CD4-positive, alpha-beta T cell treated with Interleukin-2 at 100 ng/mL for 4 hours (primary cell): ENCODE measurements around the gene ZNF197.
A peak's percentile ranks its signal among the peaks of the same experiment; 100 is the strongest.
"Not testable (repeated sequence)": the region's sequence is repeated elsewhere in the genome, so short reads cannot be mapped to it uniquely, and the experiment has no call there.

ENCODE experiments used
- DNase-seq: peaks from one replicate; pipeline ENCODE4 v3.0.0-alpha.2; 2020; ENCODE audit warnings: low spot score

ZNF197 gene

DNA sequence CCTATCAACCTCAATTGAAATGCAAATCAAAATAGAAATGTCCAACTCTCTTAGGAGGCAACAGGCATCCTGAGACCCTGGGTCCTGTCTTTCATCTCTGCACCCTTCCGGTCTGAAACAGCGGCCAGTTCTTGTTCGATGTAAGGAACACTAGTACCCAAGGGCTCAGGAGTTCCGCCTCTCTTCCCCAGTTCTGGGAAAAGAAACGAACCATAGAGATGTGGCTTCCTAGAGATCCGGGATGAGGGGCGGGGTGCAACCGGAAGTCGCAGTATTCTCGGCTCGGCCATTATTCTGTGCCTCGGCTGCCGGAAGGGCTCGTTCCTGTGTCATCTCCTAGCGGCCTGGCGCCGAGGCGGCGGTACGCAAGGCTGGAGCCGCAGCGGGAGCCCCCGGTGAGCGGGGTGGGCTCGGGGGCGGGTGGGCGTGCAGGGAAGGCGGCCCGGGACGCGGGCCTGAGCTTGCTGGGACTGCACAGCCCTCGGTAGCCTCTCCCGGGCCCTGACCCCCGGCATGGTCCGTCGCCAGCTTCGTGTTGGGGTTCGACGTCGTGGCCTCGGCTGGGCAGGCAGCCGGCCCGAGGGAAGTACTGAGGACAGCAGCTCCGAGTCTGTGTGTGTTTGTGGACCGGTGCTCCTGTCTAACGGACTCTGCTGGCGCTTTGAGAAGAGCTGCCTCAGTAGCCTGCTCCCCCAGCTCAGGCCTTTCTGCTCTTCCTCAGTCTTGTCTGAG is at the start of gene ZNF197:
TSS of gene ZNF197 (plus strand) at position 288 of the 732 bp plus-strand sequence. CDS start 4,119 bp downstream, outside the sequence.
- peak; percentile 64 for DNase-seq

DNA sequence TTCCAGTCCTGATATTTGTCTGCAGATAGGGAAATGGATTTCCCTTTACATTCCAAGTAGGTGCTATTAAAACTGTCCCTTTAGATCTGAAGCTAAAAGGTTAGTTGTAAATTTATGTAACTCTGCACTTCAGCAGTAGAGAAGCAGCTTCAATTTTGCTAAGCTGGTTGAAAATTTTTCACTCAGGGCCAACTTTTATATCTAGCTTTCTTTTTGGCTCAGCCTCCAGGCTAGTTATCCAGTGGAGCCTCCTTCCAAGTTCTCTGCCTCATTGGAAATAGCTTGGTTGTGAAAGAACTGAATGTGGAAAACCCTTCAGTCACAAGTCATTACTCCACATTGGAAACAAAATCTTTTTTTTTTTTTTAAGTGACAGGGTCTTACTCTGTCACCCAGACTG is 48.2 kb upstream of the ZNF197 start:
- DNase-seq = no peak

DNA sequence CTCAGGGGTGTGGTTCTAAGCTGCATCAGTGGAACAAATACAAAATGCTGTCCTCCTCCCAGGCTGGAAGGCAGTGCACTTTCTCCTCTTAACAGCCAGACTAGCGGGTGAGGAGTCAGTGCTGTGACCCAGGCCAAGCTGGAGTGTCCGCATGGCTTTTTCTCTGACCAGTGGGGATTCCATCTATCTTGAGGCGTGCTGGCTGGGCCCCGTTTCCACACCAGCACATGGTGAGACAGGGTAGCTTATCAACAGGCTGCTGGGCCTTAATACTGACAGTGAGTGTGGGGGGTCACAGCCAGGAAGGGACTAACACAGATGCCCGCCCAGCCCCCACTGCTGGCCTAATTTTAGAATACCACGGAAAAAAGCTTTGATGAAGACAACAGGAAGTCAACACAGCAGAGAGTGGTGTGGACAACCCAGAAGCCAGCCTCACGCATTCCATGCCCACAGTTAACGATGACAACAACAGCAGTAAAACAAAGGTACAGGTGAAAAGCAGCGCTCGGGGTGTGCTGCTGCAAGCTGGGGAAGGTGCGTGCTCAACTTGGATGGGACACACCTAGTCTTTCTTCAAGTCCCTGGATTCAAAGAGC is 47.4 kb upstream of the ZNF197 start:
- DNase-seq = not testable (repeated sequence)

DNA sequence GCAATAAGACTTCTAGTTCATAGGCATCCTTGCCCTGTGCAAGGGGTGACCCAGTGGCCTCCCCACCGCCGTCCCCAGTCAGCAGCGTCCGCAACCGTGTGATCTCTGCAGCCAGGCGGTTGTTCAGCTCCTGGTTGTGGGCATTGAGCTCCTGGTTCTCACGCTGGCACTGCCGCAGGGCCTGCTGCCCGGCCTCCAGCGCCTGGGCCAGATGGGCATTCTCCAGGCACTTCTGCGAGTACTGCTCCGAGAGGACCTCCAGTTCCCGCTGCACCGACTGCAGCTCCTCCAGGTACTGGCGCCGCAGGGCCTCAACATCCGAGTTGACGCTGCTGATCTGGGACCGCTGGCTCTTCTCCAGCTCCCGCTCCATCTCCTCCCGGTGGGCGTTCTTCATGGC is 46.5 kb upstream of the ZNF197 start:
- DNase-seq = not testable (repeated sequence)

DNA sequence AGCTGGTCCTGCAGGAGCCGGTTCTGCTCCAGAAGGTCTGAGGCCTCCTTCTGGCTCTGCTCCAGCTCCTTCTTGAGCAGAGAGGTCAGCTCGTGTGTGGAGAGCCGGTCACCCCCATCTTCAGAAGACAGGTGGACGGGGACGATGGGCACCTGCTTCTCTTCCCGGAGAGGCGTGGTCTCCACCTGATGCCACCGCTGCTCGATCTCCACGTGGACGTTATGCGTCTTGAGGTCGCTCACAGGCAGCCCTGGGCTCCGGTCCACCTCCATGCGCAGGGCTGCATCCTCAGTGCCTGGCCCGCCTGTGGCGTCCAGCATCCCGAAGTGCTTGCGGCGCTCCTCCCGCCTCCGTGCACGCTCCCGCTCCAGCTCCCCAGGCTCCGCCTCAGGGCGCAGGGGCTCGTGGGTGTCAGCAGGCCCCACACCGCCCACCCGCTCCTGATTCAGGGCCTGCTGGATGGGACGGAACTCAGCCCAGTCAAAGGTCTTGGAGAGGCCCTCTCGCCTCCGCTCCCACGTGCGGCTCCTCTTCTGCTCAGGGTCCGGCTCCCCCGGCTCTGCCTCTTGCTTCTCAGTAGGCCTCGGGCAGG is 45.8 kb upstream of the ZNF197 start:
- not testable (repeated sequence) for DNase-seq

DNA sequence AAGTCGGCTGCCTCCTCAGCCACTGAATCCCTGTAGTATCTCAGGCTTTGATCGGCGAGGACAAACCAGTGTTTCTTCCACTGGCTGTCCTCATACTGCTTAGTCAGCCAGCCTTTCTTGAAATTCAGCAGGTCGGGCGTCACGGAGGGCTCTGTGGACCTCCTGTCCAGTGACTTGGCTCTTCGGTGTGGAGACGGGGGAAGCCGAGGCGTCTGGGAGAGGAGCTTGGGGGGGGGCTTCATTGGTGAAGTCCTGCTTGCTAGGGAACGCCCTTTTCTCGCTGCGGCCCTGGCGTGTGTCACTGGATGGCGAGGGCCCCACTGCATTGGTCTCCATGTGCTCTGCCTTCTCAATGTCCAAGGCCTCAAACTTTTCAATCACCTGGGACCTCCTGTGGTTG is 45.1 kb upstream of the ZNF197 start:
- not testable (repeated sequence) for DNase-seq

DNA sequence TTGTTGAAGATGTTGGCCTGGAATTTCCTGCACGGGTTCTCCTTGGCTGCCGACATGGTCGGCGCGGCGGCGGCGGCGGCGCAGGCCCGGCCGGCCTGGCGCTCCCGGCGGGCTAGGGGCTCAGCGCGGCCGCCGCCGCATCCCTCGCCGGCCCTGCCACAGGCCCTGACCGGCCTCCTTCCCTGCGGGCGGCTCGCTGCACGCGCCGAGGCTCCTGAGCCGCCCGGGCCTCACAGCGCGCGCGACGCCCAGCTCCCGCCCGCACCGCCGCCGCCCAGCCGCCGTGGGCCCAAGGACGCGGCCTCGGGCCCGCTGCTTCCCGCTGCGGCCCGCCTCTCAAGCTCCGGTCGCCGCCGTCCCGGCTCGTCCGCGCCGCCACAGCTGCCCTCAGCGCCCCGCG is 43.9 kb upstream of the ZNF197 start:
- DNase-seq = not testable (repeated sequence)

DNA sequence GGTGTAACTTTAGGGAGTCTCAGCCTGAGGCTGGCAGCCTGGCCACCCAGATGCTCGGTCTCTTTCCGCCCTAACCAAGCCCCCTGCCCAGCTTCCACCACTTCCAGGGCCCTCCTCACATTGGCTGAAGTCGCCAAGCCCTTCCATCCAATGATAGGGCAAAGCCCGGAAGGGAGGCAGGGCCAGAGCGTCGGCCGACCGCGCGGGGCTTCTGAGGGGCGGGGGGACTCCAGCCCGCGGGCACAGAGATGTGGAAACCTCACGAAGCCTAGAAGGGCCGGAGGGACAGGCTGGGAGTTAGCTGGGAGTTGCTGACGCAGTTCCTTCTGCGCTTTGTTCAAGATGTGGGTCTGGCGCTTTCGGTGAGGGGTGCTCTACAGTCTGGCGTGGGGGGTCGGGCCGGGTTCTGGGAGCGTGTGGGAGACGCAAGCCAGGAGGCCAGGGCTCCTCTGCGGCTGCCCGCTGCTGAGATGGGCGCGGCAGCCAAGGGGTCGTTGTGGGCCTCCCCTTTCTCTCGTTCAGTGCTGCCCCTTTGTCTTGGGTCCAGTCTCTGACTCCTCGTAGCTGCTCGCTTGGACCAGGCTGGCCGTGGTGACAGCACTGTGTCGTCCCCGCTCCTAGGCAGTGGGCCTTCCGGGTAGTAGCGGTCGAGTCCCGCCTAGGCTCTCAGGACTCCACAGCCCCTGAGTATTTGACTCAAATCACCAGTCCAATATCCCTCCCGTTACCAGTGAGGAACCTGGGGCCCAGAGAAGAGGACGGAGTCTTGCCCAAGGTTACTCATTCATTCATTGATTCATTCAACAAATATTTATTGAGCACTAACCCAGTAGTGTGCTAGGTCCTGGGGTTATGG is 40.0 kb upstream of the ZNF197 start, which contains the start of gene ZNF660:
TSS of gene ZNF660 (plus strand) at position 319 of the 856 bp plus-strand sequence. CDS start 9,230 bp downstream, outside the sequence.
- DNase-seq = no peak

DNA sequence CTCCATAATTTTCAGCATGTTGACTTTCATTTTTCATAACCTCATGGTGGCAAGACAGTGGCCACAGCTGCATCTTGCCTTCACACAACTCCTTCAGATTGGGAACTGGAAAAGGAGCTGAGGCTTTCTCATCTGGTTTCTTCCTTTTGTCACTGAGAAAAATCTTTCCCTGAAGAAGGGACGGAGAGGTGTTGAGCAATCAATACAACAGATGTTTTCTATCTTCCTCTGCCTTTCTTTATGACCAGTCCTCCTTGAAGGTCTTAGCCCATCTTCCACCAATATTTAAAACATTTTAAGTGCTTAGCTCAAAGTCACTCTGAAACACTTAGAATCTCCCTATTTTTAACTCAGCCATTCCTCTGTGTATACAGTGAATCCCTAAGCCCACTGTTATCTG is 28.2 kb upstream of the ZNF197 start:
- DNase-seq = no peak

DNA sequence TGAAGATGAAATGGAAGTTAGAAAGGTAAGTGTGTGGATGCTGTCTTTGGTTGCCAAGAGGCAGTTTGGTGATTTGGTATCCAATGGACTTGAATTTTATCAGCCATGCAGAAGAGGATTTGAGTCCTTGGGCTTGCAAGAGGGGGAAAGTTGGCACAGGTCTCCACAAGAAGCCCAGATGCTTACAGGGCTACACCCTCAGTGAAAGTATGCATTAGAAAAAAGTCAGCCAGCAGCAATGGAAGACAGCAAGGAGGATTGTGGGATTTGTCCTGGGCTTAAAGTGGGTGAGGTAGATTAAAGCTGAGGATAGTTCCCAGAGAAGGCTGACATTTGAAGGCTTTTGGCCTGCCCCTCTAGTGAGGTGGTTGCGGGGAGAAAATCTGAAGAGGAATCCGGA is 23.1 kb upstream of the ZNF197 start:
- no peak for DNase-seq

DNA sequence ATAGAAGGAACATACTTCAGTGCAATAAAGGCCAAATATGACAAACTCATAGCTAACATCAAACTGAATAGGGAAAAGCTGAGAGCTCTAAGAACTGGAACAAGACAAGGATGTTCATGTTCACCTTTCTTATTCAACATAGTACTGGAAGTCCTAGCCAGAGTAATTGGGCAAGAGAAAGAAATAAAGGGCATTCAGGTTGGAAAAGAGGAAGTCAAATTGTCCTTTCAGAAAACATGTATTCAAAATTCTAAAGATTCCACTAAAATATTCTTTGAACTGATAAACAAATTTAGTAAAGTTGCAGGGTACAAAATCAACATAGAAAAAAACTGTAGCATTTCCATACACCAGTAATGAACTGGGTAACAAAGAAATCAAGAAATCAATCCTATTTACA is 12.2 kb upstream of the ZNF197 start:
- DNase-seq = no peak

DNA sequence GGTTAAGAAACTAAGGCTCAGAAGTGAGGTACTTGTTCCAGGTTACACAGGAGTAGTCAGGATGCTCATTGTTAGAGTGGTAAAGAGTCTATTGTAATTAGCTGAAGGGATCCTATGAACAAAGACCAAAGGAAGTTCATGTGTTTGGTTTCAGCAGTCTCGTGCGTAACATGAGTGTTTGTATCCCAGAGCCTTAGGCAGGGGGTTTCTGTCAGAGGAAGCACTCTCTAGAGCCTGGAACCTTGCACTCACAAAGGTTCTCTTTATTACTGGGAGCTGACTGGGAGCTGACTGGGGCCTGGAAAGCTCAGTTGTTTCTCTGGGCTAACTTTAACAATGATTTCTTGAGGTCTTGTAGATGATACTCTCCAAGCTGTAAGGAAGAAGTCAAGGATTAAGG is 3.9 kb downstream of the ZNF197 start:
- DNase-seq = no peak

DNA sequence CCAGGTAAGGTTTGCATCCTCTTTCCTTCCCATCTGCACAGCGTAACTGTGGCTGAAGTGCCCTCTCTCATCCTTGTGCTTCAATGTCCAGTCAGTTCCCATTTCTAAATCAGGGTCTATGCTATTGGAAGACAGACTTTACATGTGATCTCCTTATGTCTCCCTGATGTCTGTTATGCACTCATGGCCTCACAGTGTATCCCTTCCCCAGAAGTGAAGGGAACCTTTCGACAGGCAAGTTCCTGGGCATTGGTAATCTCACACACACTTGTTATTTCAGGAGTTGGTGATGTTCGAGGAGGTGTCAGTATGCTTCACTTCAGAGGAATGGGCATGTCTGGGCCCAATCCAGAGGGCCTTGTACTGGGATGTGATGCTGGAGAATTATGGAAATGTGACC is 7.4 kb downstream of the ZNF197 start:
- DNase-seq = no peak

DNA sequence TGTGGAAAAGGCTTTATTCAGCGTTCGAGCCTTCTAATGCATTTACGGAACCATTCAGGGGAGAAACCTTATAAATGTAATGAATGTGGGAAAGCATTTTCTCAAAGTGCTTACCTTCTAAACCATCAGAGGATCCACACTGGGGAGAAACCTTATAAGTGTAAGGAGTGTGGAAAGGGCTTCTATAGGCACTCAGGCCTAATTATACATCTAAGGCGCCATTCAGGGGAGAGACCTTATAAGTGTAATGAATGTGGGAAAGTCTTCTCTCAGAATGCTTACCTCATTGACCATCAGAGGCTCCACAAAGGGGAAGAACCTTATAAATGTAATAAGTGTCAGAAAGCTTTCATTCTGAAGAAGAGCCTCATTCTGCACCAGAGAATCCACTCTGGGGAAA is 17.5 kb downstream of the ZNF197 start:
- DNase-seq = no peak

DNA sequence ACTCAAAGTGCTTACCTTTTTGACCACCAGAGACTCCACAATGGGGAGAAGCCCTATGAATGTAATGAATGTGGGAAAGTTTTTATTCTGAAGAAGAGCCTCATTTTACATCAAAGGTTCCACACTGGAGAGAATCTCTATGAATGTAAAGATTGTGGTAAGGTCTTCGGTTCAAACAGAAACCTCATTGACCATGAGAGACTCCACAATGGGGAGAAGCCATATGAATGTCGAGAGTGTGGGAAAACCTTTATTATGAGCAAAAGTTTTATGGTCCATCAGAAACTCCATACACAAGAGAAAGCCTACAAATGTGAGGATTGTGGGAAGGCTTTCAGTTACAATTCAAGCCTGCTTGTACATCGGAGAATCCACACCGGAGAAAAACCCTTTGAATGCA is 18.2 kb downstream of the ZNF197 start:
- DNase-seq = no peak

DNA sequence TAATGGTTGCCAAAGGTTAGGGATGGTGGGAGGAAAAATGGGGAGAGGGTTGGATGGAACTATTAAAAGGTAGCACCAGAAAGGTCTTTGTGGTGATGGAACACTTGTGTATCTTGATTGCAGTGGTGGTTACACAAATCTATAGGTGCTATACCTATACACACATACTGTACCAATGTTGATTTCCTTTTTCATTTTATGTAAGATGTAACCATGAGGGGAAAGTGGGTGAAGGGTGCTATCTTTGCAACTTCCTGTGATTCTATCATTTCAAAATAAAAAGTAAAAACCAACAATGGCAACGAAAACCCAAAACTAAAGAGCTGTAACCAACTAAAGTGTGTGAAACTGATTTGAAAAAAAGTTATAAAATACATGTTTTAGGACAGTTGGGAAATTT is 22.9 kb downstream of the ZNF197 start:
- no peak for DNase-seq

DNA sequence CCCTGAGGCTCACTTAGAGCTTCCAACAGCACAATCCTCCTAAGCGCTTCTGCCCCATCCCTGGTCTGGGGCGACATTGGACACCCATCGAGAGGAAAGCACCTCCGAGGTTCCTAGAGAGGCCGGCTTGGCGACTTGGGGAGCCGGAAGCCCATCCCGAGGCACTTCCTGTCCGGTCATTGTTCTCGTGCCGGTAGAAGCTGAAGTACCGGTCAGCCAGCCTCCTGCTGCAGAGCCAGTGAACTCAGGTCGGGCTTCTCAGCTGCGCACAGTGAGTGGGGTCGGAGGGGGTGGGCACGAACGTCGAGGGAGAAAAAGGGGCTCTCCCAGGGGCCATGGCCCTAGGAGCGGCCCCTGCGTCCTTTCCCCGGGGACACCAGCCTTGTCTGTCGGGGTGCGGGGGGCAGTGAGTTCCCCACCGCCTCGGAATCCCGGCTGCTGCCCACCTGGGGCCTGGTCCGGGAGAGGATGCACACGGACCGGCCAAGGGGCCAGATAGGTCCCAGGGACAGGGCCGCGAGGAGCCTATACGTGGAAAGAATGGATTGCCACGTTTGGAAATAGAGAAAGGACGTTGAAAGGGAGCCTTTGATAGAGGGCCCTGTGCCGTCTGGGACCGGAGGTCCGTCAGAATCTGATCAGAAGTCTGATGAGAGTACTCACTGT is 23.9 kb downstream of the ZNF197 start, which contains the start of gene ZNF35:
TSS of gene ZNF35 (plus strand) at position 169 of the 666 bp plus-strand sequence. CDS start 2,336 bp downstream, outside the sequence.
- peak; percentile 29 for DNase-seq

DNA sequence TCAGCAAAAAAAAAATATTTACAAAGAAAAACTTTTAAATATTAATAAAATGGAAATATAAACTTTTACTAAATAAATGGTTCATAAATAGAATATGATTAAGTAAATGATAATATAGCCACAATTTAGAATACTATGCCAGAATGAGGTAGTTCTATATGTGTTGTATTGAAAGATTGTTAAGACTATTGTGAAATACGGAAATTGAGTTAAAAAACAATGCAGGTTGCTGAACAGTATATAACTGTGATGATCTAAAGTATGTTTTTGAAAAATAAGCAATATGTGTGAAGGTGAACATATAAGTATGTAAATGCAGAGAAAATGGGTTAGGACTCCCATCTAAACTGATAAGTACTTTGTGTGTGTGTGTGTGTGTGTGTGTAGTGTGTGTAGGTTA is 24.9 kb downstream of the ZNF197 start:
- DNase-seq = no peak

DNA sequence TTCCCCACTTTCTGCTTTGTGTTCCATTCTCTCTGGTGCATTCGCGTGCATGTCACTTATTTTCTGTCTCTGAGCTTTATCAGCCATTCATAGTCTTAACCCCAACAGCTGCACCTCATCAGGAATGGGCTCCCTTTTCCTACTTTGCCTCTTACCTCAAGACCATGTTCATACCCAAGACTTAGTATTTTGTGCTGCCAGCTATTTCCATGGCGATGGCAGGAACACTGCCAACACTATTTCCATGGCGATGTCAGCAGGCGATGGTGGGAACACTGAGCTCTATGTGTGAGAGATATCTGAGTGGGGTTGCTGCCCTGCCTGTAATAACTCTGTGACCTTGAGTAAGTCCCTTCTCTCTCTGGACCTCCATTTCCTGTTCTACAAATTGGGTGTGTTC is 29.2 kb downstream of the ZNF197 start:
- no peak for DNase-seq

DNA sequence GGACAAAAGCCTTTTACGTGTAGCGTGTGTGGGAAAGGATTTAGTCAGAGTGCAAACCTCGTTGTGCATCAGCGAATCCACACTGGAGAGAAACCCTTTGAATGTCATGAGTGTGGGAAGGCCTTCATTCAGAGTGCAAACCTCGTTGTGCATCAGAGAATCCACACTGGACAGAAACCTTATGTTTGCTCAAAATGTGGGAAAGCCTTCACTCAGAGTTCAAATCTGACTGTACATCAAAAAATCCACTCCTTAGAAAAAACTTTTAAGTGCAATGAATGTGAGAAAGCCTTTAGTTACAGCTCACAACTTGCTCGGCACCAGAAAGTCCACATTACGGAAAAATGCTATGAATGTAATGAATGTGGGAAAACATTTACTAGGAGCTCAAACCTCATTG is 34.2 kb downstream of the ZNF197 start:
- no peak for DNase-seq

DNA sequence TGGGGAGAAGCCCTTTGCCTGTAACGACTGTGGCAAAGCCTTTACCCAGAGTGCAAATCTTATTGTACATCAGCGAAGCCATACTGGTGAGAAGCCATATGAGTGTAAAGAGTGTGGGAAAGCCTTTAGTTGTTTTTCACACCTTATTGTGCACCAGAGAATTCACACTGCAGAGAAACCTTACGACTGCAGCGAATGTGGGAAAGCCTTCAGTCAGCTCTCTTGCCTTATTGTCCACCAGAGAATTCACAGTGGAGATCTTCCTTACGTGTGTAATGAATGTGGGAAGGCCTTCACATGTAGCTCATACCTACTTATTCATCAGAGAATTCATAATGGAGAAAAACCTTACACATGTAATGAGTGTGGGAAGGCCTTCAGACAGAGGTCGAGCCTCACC is 34.6 kb downstream of the ZNF197 start:
- DNase-seq = no peak

DNA sequence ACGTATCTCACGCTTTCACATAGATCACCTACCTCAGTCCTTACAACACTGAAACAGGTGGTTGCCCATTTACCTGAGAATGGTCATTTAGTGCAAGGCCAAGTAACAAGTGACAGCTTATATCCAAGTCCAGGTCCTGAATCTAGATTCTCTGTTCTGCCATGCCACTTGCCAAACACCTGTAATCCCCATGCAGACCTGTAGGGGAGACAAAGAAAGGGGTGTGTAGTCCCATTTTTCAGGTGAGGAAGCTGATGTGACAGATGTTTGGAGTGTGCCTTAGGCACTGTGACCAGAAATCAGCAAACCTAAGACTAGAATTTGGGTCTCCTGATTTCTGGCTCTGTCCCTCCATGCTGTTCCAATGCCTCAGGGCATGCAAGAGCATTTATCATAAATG is 36.4 kb downstream of the ZNF197 start:
- DNase-seq = no peak
